ENCODE results near the gene PEX10.

Gene PEX10

GRCh38 chr1:2375246-2375922, 37.0 kb downstream of the PEX10 start:
- no peak for DNase-seq (ENCODE audit: low read depth, low spot score)

- no peak for DNase-seq (ENCODE audit: low read depth, low spot score)
Observed at GRCh38 chr1:2374252-2375155, 37.9 kb downstream of the PEX10 start.

GRCh38 chr1:2373551-2374251, 38.7 kb downstream of the PEX10 start:
- no peak for DNase-seq (ENCODE audit: low read depth, low spot score)

GRCh38 chr1:2372551-2373490, 39.5 kb downstream of the PEX10 start:
- no peak for DNase-seq (ENCODE audit: low read depth, low spot score)

GRCh38 chr1:2368053-2368744, 44.2 kb downstream of the PEX10 start:
- DNase-seq (ENCODE audit: low read depth, low spot score) = no peak

- DNase-seq (ENCODE audit: low read depth, low spot score) = no peak
Observed at GRCh38 chr1:2363847-2364513, 48.4 kb downstream of the PEX10 start.

- DNase-seq (ENCODE audit: low read depth, low spot score) = no peak
Observed at GRCh38 chr1:2360588-2361364, 51.6 kb downstream of the PEX10 start.

GRCh38 chr1:2358651-2359640, 53.4 kb downstream of the PEX10 start:
- no peak for DNase-seq (ENCODE audit: low read depth, low spot score)

- no peak for DNase-seq (ENCODE audit: low read depth, low spot score)
Observed at GRCh38 chr1:2358072-2358471, 54.3 kb downstream of the PEX10 start.

- no peak for DNase-seq (ENCODE audit: low read depth, low spot score)
Observed at GRCh38 chr1:2356911-2357845, 55.2 kb downstream of the PEX10 start.

GRCh38 chr1:2356401-2356800, 56.0 kb downstream of the PEX10 start:
- DNase-seq (ENCODE audit: low read depth, low spot score) = no peak

- DNase-seq (ENCODE audit: low read depth, low spot score) = no peak
Observed at GRCh38 chr1:2355373-2356261, 56.7 kb downstream of the PEX10 start.

- DNase-seq (ENCODE audit: low read depth, low spot score) = no peak
Observed at GRCh38 chr1:2354511-2355372, 57.6 kb downstream of the PEX10 start.
